K562 (cell line): ENCODE measurements around the gene SMIM29. TPM values are rescaled to one million over a fixed set of nuclear protein-coding genes. Genes with fewer than 3 reads are reported as not detected.
A peak's percentile ranks its signal among the peaks of the same experiment; 100 is the strongest.

ENCODE experiments used
- BACH1 ChIP-seq: fragments of 200-800 bp; sonication (Bioruptor generic); IDR thresholded peaks from 2 replicates; pipeline ENCODE4 v1.6.1; 2016; ENCODE audit warnings: missing genetic modification characterization, missing compliant biosample characterization
- CHD1 ChIP-seq: fragments of 200-600 bp; sonication (generic); IDR thresholded peaks from one replicate; pipeline ENCODE4 v1.6.1; 2012; ENCODE audit warnings: mild to moderate bottlenecking, moderate library complexity, low read length, inconsistent platforms
- EZH2 ChIP-seq: IDR thresholded peaks from 2 replicates; pipeline ENCODE4 v1.6.1; 2012; ENCODE audit warnings: low read depth, mild to moderate bottlenecking, inconsistent platforms, low read length, borderline replicate concordance
- FIP1L1 ChIP-seq: fragments of 200-400 bp; formaldehyde crosslinking; IDR thresholded peaks from 2 replicates; pipeline ENCODE4 v1.6.1; 2018; ENCODE audit warnings: mild to moderate bottlenecking, low read depth, low read length; ENCODE audit not compliant: poor library complexity, severe bottlenecking
- HMG20A ChIP-seq: fragments of 450-650 bp; formaldehyde crosslinking; conservative IDR thresholded peaks from 2 replicates; pipeline ENCODE4 v1.4.0; 2020; ENCODE audit warnings: mild to moderate bottlenecking, mixed read lengths
- ILF3 ChIP-seq: fragments of 450-650 bp; IDR thresholded peaks from 2 replicates; pipeline ENCODE4 v1.6.1; 2018; ENCODE audit warnings: antibody characterized with exemption, mild to moderate bottlenecking, moderate library complexity, borderline replicate concordance
- KAT2B ChIP-seq: IDR thresholded peaks from one replicate; pipeline ENCODE4 v1.6.1; 2012; ENCODE audit warnings: low read depth, mild to moderate bottlenecking, control low read depth, inconsistent platforms, low read length, moderate library complexity
- LCOR ChIP-seq: sonication (generic); formaldehyde crosslinking; IDR thresholded peaks from 2 replicates; pipeline ENCODE4 v1.8.0; 2022; ENCODE audit warnings: mild to moderate bottlenecking, missing genetic modification reagents
- LEF1 ChIP-seq: fragments of 450-650 bp; IDR thresholded peaks from 2 replicates; pipeline ENCODE4 v1.6.1; 2016; ENCODE audit warnings: mild to moderate bottlenecking
- MCM7 ChIP-seq, 2 experiments: fragments of 450-650 bp; IDR thresholded peaks; 2 replicates each; pipeline ENCODE4 v1.6.1; 2016 to 2018
- MED1 ChIP-seq: sonication (generic); formaldehyde crosslinking; IDR thresholded peaks from 2 replicates; pipeline ENCODE4 v1.8.1; 2023; ENCODE audit warnings: missing genetic modification reagents, borderline replicate concordance
- NCOA6 ChIP-seq: fragments of 450-650 bp; IDR thresholded peaks from 2 replicates; pipeline ENCODE4 v1.6.1; 2017; ENCODE audit warnings: mild to moderate bottlenecking
- NFATC3 ChIP-seq: fragments of 450-650 bp; IDR thresholded peaks from 2 replicates; pipeline ENCODE4 v1.6.1; 2017; ENCODE audit warnings: mild to moderate bottlenecking
- POLR2H ChIP-seq: IDR thresholded peaks from 2 replicates; pipeline ENCODE4 v1.6.1; 2016; ENCODE audit warnings: missing genetic modification characterization, low read depth, mild to moderate bottlenecking, control low read depth, missing compliant biosample characterization, moderate library complexity
- PRMT5 ChIP-seq: sonication (generic); formaldehyde crosslinking; IDR thresholded peaks from 2 replicates; pipeline ENCODE4 v1.5.0; 2020; ENCODE audit warnings: missing genetic modification reagents
- RBM15 ChIP-seq: fragments of 200-400 bp; formaldehyde crosslinking; IDR thresholded peaks from 2 replicates; pipeline ENCODE4 v1.6.1; 2018; ENCODE audit warnings: mild to moderate bottlenecking, low read length, moderate library complexity; ENCODE audit not compliant: insufficient read depth
- SMAD1 ChIP-seq: fragments of 150-350 bp; IDR thresholded peaks from 2 replicates; pipeline ENCODE4 v1.6.1; 2014; ENCODE audit warnings: low read length, low read depth; ENCODE audit not compliant: partially characterized antibody
- SP2 ChIP-seq: IDR thresholded peaks from 2 replicates; pipeline ENCODE4 v1.6.1; 2011; ENCODE audit warnings: mild to moderate bottlenecking, low read depth, low read length, moderate library complexity; ENCODE audit not compliant: poor library complexity, severe bottlenecking; ENCODE audit errors: extremely low read depth
- STAT5B ChIP-seq: fragments of 250-450 bp; sonication (Bioruptor Pico); IDR thresholded peaks from 2 replicates; pipeline ENCODE4 v1.8.0; 2021; ENCODE audit warnings: mild to moderate bottlenecking, inconsistent platforms
- U2AF2 ChIP-seq: fragments of 200-400 bp; formaldehyde crosslinking; optimal IDR thresholded peaks from 2 replicates; pipeline ENCODE3; 2017; ENCODE audit warnings: low read depth, mild to moderate bottlenecking, low read length
- ZBTB7A ChIP-seq: IDR thresholded peaks from 2 replicates; pipeline ENCODE4 v1.6.1; 2011; ENCODE audit warnings: low read depth, mild to moderate bottlenecking, low read length, moderate library complexity, borderline replicate concordance; ENCODE audit not compliant: control insufficient read depth
- ZFPM2 ChIP-seq: fragments of 250-450 bp; sonication (Bioruptor Pico); IDR thresholded peaks from 2 replicates; pipeline ENCODE4 v1.5.1; 2022; ENCODE audit warnings: mild to moderate bottlenecking
- ZNF140 ChIP-seq: fragments of 250-450 bp; sonication (Bioruptor Pico); IDR thresholded peaks from 2 replicates; pipeline ENCODE4 v1.8.0; 2021; ENCODE audit warnings: moderate library complexity, mild to moderate bottlenecking, inconsistent platforms
- ZNF253 ChIP-seq: fragments of 250-450 bp; sonication (Bioruptor Pico); conservative IDR thresholded peaks from 2 replicates; pipeline ENCODE4 v1.6.1; 2021; ENCODE audit warnings: mild to moderate bottlenecking
- ZNF780A ChIP-seq: fragments of 250-450 bp; sonication (Bioruptor Pico); IDR thresholded peaks from 2 replicates; pipeline ENCODE4 v1.5.0; 2021; ENCODE audit warnings: mild to moderate bottlenecking
- polyA plus RNA-seq, 8 experiments: library from polyadenylated mRNA; depleted of rRNA in 4 of 8; stranded (reverse) in 5 of 8; unstranded in 3 of 8; fragments of >200 nt; fragmentation: Nextera tagmentation in 2 of 8; fragmentation: Illumina TruSeq in 1 of 8; extraction: Ambion mirVana in 2 of 8; extraction: Trizol in 1 of 8; gene quantifications; 2 replicates each; pipeline versions ENCODE4 v1.2.1 to v1.2.3, GENCODE V29; 2011 to 2014; ENCODE audit warnings: inconsistent platforms in 1 of 8, missing spikeins in 1 of 8
- total RNA-seq, 7 experiments: library from RNA; depleted of rRNA in 6 of 7; stranded (reverse); fragments of >200 nt in 6 of 7; fragmentation: Illumina TruSeq in 2 of 7; extraction: Trizol in 2 of 7; gene quantifications; 2 replicates each; pipeline versions ENCODE4 v1.2.1 to v1.2.3, GENCODE V29; 2011 to 2021; ENCODE audit warnings: low replicate concordance in 1 of 7
- TF ChIP-seq, protein P1 (sequence below): fragments of 200-800 bp; sonication (Bioruptor generic); IDR thresholded peaks from 2 replicates; pipeline ENCODE4 v1.6.1; 2017; ENCODE audit warnings: missing genetic modification characterization, missing compliant biosample characterization
- TF ChIP-seq, protein P2 (sequence below): fragments of 450-650 bp; IDR thresholded peaks from 2 replicates; pipeline ENCODE4 v1.6.1; 2016
- TF ChIP-seq, protein P3 (sequence below): sonication (generic); formaldehyde crosslinking; IDR thresholded peaks from 2 replicates; pipeline ENCODE4 v1.8.1; 2023; ENCODE audit warnings: mild to moderate bottlenecking, missing genetic modification reagents

Gene SMIM29
- total and polyA plus RNA-seq, 9 of the 15 experiments (the other 6 are each of a cell fraction or from before 2014, with no cell fraction given): 6.5 to 36.7 (median 20.9) TPM

DNA sequence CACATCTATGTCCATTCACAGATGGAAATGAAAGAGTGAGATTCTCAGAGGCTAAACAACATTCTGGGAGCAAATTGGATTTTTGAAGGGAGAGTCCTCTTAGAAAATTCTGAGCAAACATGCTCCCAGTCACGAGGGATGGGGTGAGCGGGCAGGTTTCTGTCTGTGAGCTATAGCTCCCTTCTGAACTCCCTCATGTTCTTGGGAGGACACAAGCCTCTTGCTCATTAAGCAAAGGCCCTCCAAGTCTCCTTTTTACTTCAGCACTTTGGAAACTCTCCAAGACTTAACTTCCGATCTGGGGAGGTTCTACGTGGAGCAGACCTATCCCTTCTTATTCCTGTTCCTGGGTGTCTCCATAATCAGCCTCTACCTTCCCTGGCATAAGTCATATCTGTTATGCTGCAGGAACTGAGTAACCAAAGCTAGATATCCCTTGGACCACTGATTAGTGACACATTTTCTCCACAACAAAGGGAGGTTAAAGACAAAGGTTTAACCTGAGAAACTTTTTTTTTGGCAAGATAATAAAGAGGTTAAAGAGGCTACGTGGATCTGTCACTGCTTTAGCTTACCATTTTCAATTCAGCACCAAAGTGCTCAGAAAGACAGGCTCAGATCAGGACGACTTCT is 33.0 kb upstream of the SMIM29 start (continued):
- no peak for TF ChIP-seq ZNF140 (CRISPR knock-in tag)
- TF ChIP-seq CHD1: no peak
- peak; percentile 93 for TF ChIP-seq LCOR (CRISPR knock-in tag)
- TF ChIP-seq RBM15: no peak
- TF ChIP-seq ILF3: no peak
- TF ChIP-seq ZNF780A (CRISPR knock-in tag): no peak
- TF ChIP-seq, protein P1, sequence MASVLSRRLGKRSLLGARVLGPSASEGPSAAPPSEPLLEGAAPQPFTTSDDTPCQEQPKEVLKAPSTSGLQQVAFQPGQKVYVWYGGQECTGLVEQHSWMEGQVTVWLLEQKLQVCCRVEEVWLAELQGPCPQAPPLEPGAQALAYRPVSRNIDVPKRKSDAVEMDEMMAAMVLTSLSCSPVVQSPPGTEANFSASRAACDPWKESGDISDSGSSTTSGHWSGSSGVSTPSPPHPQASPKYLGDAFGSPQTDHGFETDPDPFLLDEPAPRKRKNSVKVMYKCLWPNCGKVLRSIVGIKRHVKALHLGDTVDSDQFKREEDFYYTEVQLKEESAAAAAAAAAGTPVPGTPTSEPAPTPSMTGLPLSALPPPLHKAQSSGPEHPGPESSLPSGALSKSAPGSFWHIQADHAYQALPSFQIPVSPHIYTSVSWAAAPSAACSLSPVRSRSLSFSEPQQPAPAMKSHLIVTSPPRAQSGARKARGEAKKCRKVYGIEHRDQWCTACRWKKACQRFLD (CRISPR knock-in tag): peak; percentile 65
- TF ChIP-seq, protein P2, sequence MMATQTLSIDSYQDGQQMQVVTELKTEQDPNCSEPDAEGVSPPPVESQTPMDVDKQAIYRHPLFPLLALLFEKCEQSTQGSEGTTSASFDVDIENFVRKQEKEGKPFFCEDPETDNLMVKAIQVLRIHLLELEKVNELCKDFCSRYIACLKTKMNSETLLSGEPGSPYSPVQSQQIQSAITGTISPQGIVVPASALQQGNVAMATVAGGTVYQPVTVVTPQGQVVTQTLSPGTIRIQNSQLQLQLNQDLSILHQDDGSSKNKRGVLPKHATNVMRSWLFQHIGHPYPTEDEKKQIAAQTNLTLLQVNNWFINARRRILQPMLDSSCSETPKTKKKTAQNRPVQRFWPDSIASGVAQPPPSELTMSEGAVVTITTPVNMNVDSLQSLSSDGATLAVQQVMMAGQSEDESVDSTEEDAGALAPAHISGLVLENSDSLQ: peak; percentile 36; the same call in 1 of the 2 replicates
- TF ChIP-seq POLR2H (tag): no peak
- no peak for TF ChIP-seq KAT2B
- no peak for TF ChIP-seq MCM7 (IDR thresholded peaks at IDR 0.05)
- no peak for TF ChIP-seq SMAD1
- peak; percentile 84 for TF ChIP-seq NFATC3
- TF ChIP-seq ZBTB7A: no peak
- no peak for TF ChIP-seq FIP1L1
- TF ChIP-seq ZNF253: no peak
- no peak for TF ChIP-seq PRMT5 (CRISPR knock-in tag)
- no peak for TF ChIP-seq ZFPM2 (CRISPR knock-in tag)
- no peak for TF ChIP-seq NCOA6
- TF ChIP-seq U2AF2: no peak
- TF ChIP-seq STAT5B (CRISPR knock-in tag): no peak
- no peak for TF ChIP-seq BACH1 (tag)
- TF ChIP-seq MED1 (CRISPR knock-in tag): no peak
- TF ChIP-seq HMG20A (CRISPR knock-in tag): no peak
- TF ChIP-seq, protein P3, sequence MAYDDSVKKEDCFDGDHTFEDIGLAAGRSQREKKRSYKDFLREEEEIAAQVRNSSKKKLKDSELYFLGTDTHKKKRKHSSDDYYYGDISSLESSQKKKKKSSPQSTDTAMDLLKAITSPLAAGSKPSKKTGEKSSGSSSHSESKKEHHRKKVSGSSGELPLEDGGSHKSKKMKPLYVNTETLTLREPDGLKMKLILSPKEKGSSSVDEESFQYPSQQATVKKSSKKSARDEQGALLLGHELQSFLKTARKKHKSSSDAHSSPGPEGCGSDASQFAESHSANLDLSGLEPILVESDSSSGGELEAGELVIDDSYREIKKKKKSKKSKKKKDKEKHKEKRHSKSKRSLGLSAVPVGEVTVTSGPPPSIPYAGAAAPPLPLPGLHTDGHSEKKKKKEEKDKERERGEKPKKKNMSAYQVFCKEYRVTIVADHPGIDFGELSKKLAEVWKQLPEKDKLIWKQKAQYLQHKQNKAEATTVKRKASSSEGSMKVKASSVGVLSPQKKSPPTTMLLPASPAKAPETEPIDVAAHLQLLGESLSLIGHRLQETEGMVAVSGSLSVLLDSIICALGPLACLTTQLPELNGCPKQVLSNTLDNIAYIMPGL: no peak
- TF ChIP-seq LEF1: peak; percentile 100
- TF ChIP-seq EZH2: no peak
- no peak for TF ChIP-seq SP2
